LNCAP (cell line): ENCODE measurements around the gene MYLK2.
A peak's percentile ranks its signal among the peaks of the same experiment; 100 is the strongest.

ENCODE experiments used
- TF ChIP-seq, protein P1 (sequence below): fragments of 450-650 bp; IDR thresholded peaks from 2 replicates; pipeline ENCODE4 v1.5.1; 2017; ENCODE audit warnings: mild to moderate bottlenecking

Gene MYLK2

DNA sequence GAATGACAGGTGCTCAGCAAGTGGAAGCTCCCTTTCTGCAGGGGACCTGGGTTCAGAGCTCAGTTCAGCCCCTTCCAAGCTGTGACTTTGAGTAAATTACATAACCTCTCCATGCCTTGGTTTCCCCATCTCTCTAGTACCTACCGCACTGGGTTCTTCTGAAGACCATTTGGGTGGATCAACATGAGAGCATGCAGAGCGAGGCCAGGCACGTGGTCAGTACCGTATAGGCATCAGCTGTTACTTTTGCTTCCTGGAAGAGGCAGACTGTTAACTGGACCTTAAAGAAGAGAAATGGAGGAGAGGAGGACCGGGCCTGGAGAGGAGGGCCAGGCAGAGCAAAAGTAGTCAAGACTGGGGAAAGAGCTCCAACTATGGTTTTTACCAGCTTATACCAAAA is 1.7 kb upstream of the MYLK2 start:
- TF ChIP-seq, protein P1, sequence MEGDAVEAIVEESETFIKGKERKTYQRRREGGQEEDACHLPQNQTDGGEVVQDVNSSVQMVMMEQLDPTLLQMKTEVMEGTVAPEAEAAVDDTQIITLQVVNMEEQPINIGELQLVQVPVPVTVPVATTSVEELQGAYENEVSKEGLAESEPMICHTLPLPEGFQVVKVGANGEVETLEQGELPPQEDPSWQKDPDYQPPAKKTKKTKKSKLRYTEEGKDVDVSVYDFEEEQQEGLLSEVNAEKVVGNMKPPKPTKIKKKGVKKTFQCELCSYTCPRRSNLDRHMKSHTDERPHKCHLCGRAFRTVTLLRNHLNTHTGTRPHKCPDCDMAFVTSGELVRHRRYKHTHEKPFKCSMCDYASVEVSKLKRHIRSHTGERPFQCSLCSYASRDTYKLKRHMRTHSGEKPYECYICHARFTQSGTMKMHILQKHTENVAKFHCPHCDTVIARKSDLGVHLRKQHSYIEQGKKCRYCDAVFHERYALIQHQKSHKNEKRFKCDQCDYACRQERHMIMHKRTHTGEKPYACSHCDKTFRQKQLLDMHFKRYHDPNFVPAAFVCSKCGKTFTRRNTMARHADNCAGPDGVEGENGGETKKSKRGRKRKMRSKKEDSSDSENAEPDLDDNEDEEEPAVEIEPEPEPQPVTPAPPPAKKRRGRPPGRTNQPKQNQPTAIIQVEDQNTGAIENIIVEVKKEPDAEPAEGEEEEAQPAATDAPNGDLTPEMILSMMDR = no peak

DNA sequence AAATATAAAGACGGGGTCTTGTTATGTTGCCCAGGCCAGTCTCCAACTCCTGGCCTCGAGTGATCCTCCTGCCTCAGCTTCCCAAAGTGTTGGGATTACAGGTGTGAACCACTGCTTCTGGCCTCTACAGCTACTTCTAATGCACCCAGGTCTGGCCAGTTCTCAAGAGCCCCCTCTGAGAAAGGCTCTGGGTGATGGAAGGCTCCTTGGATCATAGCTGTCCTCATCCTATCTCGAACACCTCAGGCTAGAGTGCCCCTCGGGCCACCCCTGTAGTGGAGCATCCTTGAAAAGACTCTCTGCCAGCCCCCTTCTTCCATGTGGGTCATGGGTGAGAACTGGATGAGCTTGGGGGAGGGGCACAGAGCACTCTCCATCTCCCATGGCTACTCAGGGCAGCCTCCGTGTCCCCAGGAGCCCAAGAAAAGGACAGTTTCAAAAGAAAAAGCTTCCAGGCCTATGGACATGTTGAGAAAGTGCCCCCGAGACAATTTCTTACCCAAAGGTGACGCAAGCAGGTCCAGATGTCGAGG is 714 bp upstream of the MYLK2 start:
- TF ChIP-seq, protein P1 = no peak

DNA sequence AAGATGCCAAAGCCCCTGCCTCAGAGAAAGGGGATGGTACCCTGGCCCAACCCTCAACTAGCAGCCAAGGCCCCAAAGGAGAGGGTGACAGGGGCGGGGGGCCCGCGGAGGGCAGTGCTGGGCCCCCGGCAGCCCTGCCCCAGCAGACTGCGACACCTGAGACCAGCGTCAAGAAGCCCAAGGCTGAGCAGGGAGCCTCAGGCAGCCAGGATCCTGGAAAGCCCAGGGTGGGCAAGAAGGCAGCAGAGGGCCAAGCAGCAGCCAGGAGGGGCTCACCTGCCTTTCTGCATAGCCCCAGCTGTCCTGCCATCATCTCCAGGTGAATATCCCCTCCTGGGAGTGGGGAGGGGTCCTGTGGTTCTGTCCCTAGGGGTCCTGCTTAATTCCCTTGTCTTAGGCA is 1.1 kb downstream of the MYLK2 start:
- TF ChIP-seq, protein P1 = no peak

DNA sequence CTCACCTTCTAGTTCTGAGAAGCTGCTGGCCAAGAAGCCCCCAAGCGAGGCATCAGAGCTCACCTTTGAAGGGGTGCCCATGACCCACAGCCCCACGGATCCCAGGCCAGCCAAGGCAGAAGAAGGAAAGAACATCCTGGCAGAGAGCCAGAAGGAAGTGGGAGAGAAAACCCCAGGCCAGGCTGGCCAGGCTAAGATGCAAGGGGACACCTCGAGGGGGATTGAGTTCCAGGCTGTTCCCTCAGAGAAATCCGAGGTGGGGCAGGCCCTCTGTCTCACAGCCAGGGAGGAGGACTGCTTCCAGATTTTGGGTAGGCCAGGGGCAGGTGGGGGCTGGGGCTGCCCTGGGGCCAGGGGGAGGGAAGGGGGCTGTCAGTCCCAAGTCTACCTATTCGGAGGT is 2.3 kb downstream of the MYLK2 start:
- TF ChIP-seq, protein P1 = no peak

DNA sequence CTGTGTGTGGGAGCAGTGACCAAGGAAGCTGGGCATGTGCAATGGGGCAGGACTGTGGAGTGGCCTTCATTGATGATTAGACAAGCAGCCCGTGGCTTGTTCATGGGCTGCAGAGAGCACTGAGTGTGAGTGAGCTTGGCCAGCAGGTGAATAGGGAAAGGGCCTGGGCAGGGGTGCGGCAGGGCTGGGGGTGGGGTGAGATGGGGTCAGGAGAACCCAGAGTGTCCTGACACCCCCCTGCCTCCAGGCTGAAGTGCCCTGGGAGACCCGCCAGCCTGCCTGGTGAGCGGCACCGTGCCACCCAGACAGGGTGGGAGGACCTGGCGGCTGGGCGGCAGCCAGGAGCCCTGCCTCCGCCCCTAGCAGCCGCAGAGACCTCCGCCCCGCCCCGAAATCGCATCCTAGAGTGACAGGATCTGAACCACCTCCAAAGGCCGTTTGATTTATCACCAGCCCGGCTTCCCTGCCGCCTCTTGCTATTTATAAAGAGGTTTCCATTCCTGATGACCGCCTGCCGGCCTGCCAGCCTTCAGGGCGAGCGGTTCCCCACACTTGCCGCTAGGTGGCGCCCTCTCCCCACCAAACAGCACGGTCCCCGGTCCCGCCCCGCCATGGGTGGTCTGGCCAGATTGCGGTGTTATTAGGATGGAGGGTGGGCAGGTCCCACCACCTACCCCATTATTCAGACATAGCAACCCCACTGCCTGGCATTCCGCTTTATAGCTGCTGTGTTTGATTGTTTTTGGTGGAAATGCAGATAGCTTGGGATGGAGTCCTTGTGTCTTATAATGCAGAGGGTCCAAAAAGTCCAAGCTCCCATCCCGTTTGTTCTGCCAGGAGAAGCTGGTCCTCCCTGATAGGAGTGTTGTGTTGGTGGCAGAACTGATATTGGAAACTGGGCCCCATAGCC is 3.5 kb downstream of the MYLK2 start:
- TF ChIP-seq, protein P1 = peak; percentile 98

DNA sequence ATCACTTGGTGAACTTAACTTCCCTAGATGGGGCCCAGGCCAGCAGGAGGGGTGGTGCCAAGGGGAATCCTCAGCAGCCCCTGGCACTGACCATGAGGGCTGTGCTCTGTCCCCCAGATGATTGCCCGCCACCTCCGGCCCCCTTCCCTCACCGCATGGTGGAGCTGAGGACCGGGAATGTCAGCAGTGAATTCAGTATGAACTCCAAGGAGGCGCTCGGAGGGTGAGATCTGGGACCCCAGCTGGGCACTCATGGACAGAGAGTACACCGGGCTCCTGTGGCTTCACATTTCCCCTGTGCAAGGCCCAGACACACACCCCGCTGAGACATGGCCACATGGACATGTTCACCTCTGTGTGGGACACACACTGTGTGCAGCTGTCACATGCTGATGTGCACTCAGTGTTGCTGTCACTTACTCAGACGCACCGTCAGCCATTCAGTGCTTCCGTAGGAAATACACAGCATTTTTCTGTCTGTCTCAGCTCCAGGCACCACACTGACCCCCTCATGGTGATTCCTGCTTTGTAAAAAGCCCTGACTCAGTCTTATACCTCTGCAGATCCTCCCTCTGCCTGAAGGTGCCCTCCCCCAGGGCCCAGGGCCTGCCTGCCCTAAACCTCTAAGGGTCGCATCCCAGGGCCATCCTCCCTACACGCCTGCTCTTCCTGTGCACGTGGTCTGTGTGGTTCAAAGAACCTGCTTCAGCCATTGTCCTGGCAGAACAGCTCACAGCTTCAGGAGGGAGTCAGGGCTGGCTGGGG is 4.4 kb downstream of the MYLK2 start:
- TF ChIP-seq, protein P1 = no peak

DNA sequence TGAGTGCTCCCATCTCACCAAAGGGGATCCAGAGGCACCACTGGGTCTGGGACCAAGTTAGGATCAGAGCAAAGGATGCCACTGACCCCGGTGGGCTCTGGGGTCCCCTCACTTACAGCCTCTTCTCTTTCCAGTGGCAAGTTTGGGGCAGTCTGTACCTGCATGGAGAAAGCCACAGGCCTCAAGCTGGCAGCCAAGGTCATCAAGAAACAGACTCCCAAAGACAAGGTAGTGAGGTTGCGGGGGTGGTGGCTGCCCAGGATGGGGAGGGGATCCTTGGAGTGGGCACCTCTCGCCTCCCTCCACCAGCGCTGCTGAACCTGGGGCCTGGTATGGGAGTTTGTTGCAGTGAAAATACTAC is 4.9 kb downstream of the MYLK2 start:
- TF ChIP-seq, protein P1 = no peak
